Smooth muscle cell (in vitro differentiated cells): ENCODE results near the gene JAKMIP2. TPM values are rescaled to one million over a fixed set of nuclear protein-coding genes. Genes with fewer than 3 reads are reported as not detected.

Experiments
- DNase-seq: peaks from one replicate; lab custom pipeline; 2025; ENCODE audit not compliant: unreplicated experiment; lab: John Stamatoyannopoulos, UW
- H2AFZ ChIP-seq: fragments of 200-600 bp; sonication (generic); 2 replicates; pipeline ENCODE4 v1.6.0; 2016; ENCODE audit warnings: antibody characterized with exemption, low read depth, mild to moderate bottlenecking
- H3F3A ChIP-seq: fragments of 200-600 bp; sonication (generic); 2 replicates; pipeline ENCODE4 v1.6.0; 2017; ENCODE audit warnings: antibody characterized with exemption, low read depth
- H3K27ac ChIP-seq: fragments of 200-600 bp; sonication (generic); 2 replicates; pipeline ENCODE4 v1.5.1; 2016; ENCODE audit warnings: low read depth, mild to moderate bottlenecking
- H3K27me3 ChIP-seq: fragments of 200-600 bp; sonication (generic); 2 replicates; pipeline ENCODE4 v1.6.1; 2016; ENCODE audit warnings: low read depth, mild to moderate bottlenecking
- H3K36me3 ChIP-seq: fragments of 200-600 bp; sonication (generic); 2 replicates; pipeline ENCODE4 v1.5.1; 2016; ENCODE audit warnings: low read depth
- H3K4me1 ChIP-seq: fragments of 200-600 bp; sonication (generic); 2 replicates; pipeline ENCODE4 v1.5.1; 2016; ENCODE audit warnings: low read depth
- H3K4me2 ChIP-seq: fragments of 200-600 bp; sonication (generic); 2 replicates; pipeline ENCODE4 v1.6.0; 2016; ENCODE audit warnings: mild to moderate bottlenecking
- H3K4me3 ChIP-seq: fragments of 200-600 bp; sonication (generic); 2 replicates; pipeline ENCODE4 v1.5.1; 2016; ENCODE audit warnings: mild to moderate bottlenecking
- H3K79me2 ChIP-seq: fragments of 200-600 bp; sonication (generic); 2 replicates; pipeline ENCODE4 v1.6.0; 2016; ENCODE audit warnings: low read depth, mild to moderate bottlenecking
- H3K9ac ChIP-seq: fragments of 200-600 bp; sonication (generic); 2 replicates; pipeline ENCODE4 v1.6.0; 2016; ENCODE audit warnings: low read depth
- H3K9me3 ChIP-seq: fragments of 200-600 bp; sonication (generic); replicated peaks from 2 replicates; pipeline ENCODE4 v1.5.1; 2016; ENCODE audit warnings: low read depth
- H4K20me1 ChIP-seq: fragments of 200-600 bp; sonication (generic); 2 replicates; pipeline ENCODE4 v1.6.0; 2016; ENCODE audit warnings: low read depth
- CTCF ChIP-seq: fragments of 200-600 bp; sonication (generic); IDR thresholded peaks from 2 replicates; pipeline ENCODE4 v1.5.1; 2017; ENCODE audit warnings: borderline replicate concordance, mild to moderate bottlenecking, antibody characterized with exemption; ENCODE audit not compliant: insufficient read depth, poor library complexity, severe bottlenecking
- WGBS: methylation state at CpG from one replicate; pipeline ENCODE4 v1.1.7; 2016; ENCODE audit warnings: low lambda C conversion rate; 5-methylcytosine and 5-hydroxymethylcytosine counted together
- polyA plus RNA-seq: library from polyadenylated mRNA; unstranded; fragments of >200 nt; fragmentation: Nextera tagmentation; extraction: Ambion mirVana; gene quantifications from 2 replicates; pipeline ENCODE4 v1.2.1, GENCODE V29; 2016
- total RNA-seq: library from RNA; depleted of rRNA; stranded (reverse); fragments of >200 nt; gene quantifications from 2 replicates; pipeline ENCODE4 v1.2.3, GENCODE V29; 2014

JAKMIP2 gene
- total and polyA plus RNA-seq, 2 experiments from 2014 or later = 2.9 to 7.6 TPM

- 83% methylated on average over 8 of the region's 8 CpGs for WGBS
Measured at GRCh38 chr5:147688656-147689356, 93.7 kb downstream of the JAKMIP2 start.

GRCh38 chr5:147687118-147687517 lies 95.4 kb downstream of the JAKMIP2 start:
- no peak overlapping the region for H3K4me2 ChIP-seq
- DNase-seq = no peak
- H3K27ac ChIP-seq = no peak overlapping the region
- H3K4me1 ChIP-seq = no peaks in the 10 kb centered on the region
- no peaks in the 10 kb centered on the region for H3K79me2 ChIP-seq
- H3F3A ChIP-seq = no peaks in the 10 kb centered on the region
- no peak for TF ChIP-seq CTCF
- H4K20me1 ChIP-seq = no peaks in the 10 kb centered on the region
- H3K4me3 ChIP-seq = no peak overlapping the region
- WGBS = 84% methylated on average over 2 of the region's 2 CpGs
- H2AFZ ChIP-seq = no peak overlapping the region
- no peak overlapping the region for H3K9ac ChIP-seq
- H3K36me3 ChIP-seq = no peaks in the 10 kb centered on the region
- no peaks in the 10 kb centered on the region for H3K27me3 ChIP-seq
- H3K9me3 ChIP-seq = no peaks in the 10 kb centered on the region

More at GRCh38 chr5:147688656-147689356, 93.7 kb downstream of the JAKMIP2 start:
- Histone ChIP-seq H3K79me2 (no peaks in the 10 kb centered on the region), H2AFZ (no peak overlapping the region), H3K9me3 (no peaks in the 10 kb centered on the region), H3K36me3 (no peaks in the 10 kb centered on the region), H3K4me3 (no peak overlapping the region), H3K27me3 (no peaks in the 10 kb centered on the region), H3F3A (no peaks in the 10 kb centered on the region), H3K9ac (no peak overlapping the region), H3K4me2 (no peak overlapping the region), H3K27ac (no peak overlapping the region), H3K4me1 (no peaks in the 10 kb centered on the region), H4K20me1 (no peaks in the 10 kb centered on the region)
- TF ChIP-seq CTCF = no peak
- no peak for DNase-seq

- H3K79me2 ChIP-seq = no peaks in the 10 kb centered on the region
- 93% methylated on average over 2 of the region's 2 CpGs for WGBS
- H3K4me2 ChIP-seq = no peak overlapping the region
- H3K27me3 ChIP-seq = no peaks in the 10 kb centered on the region
- no peaks in the 10 kb centered on the region for H3K4me1 ChIP-seq
- TF ChIP-seq CTCF = no peak
- no peak overlapping the region for H3K9ac ChIP-seq
- no peaks in the 10 kb centered on the region for H3K9me3 ChIP-seq
- no peak overlapping the region for H3K27ac ChIP-seq
- H3K36me3 ChIP-seq = no peaks in the 10 kb centered on the region
- H3F3A ChIP-seq = no peaks in the 10 kb centered on the region
- H2AFZ ChIP-seq = no peak overlapping the region
- DNase-seq = no peak
- H4K20me1 ChIP-seq = no peaks in the 10 kb centered on the region
- no peak overlapping the region for H3K4me3 ChIP-seq
Measured at GRCh38 chr5:147686421-147686820, 96.1 kb downstream of the JAKMIP2 start.

- no peak overlapping the region for H3K27ac ChIP-seq
- no peaks in the 10 kb centered on the region for H4K20me1 ChIP-seq
- no peaks in the 10 kb centered on the region for H3K4me1 ChIP-seq
- no peaks in the 10 kb centered on the region for H3F3A ChIP-seq
- no peaks in the 10 kb centered on the region for H3K27me3 ChIP-seq
- no peak overlapping the region for H3K4me3 ChIP-seq
- no peaks in the 10 kb centered on the region for H3K79me2 ChIP-seq
- H2AFZ ChIP-seq = no peak overlapping the region
- no peak for TF ChIP-seq CTCF
- no peak for DNase-seq
- H3K4me2 ChIP-seq = no peak overlapping the region
- no peaks in the 10 kb centered on the region for H3K36me3 ChIP-seq
- H3K9ac ChIP-seq = no peak overlapping the region
- no peaks in the 10 kb centered on the region for H3K9me3 ChIP-seq
- 74% methylated on average over 3 of the region's 3 CpGs for WGBS
Measured at GRCh38 chr5:147685993-147686392, 96.5 kb downstream of the JAKMIP2 start.
